Measurements from ENCODE around the gene EPN2.

EPN2 gene

GRCh38 chr17:19341211-19341631 is 104.1 kb downstream of the EPN2 start:
- Histone ChIP-seq H3K79me2 (no peaks in the 10 kb centered on the region), H3K4me1 (peaks cover 14% of the 10 kb centered on the region), H3K9me3 (ENCODE audit: control insufficient read depth, low read length) (no peaks in the 10 kb centered on the region), H3K36me3 (ENCODE audit: control insufficient read depth, insufficient read depth, low read length) (no peaks in the 10 kb centered on the region), H3K4me3 (ENCODE audit: low read depth, low read length) (no peak overlapping the region), H3K27ac (no peak overlapping the region), H3K4me2 (ENCODE audit: low read length) (no peak overlapping the region), H3K27me3 (ENCODE audit: control insufficient read depth, insufficient read depth, low read length) (no peaks in the 10 kb centered on the region), H3K9ac (no peak overlapping the region), H2AFZ (no peak overlapping the region)
- no peak for TF ChIP-seq CTCF (IDR thresholded peaks at IDR 0.05)

GRCh38 chr17:19341641-19342610 is 104.8 kb downstream of the EPN2 start:
- H3K4me2 ChIP-seq (ENCODE audit: low read length), result no peak overlapping the region
- H2AFZ ChIP-seq, result no peak overlapping the region
- H3K27me3 ChIP-seq (ENCODE audit: control insufficient read depth, insufficient read depth, low read length), result no peaks in the 10 kb centered on the region
- no peak overlapping the region for H3K27ac ChIP-seq
- no peak overlapping the region for H3K9ac ChIP-seq
- no peaks in the 10 kb centered on the region for H3K36me3 ChIP-seq (ENCODE audit: control insufficient read depth, insufficient read depth, low read length)
- H3K9me3 ChIP-seq (ENCODE audit: control insufficient read depth, low read length), result no peaks in the 10 kb centered on the region
- H3K4me3 ChIP-seq (ENCODE audit: low read depth, low read length), result no peak overlapping the region
- H3K4me1 ChIP-seq, result peaks cover 14% of the 10 kb centered on the region
- no peaks in the 10 kb centered on the region for H3K79me2 ChIP-seq
- no peak for TF ChIP-seq CTCF (IDR thresholded peaks at IDR 0.05)

GRCh38 chr17:19342611-19343255 is 105.6 kb downstream of the EPN2 start:
- Histone ChIP-seq H3K27me3 (ENCODE audit: control insufficient read depth, insufficient read depth, low read length) (no peaks in the 10 kb centered on the region), H3K36me3 (ENCODE audit: control insufficient read depth, insufficient read depth, low read length) (no peaks in the 10 kb centered on the region), H3K4me2 (ENCODE audit: low read length) (no peak overlapping the region), H3K9me3 (ENCODE audit: control insufficient read depth, low read length) (no peaks in the 10 kb centered on the region), H3K4me3 (ENCODE audit: low read depth, low read length) (no peak overlapping the region), H3K79me2 (no peaks in the 10 kb centered on the region), H3K9ac (no peak overlapping the region), H2AFZ (no peak overlapping the region), H3K4me1 (peaks cover 11% of the 10 kb centered on the region), H3K27ac (no peak overlapping the region)
- no peak for TF ChIP-seq CTCF (IDR thresholded peaks at IDR 0.05)

GRCh38 chr17:19343256-19343630 is 106.1 kb downstream of the EPN2 start:
- no peaks in the 10 kb centered on the region for H3K79me2 ChIP-seq
- no peaks in the 10 kb centered on the region for H3K27me3 ChIP-seq (ENCODE audit: control insufficient read depth, insufficient read depth, low read length)
- no peak overlapping the region for H3K9ac ChIP-seq
- no peak overlapping the region for H3K4me2 ChIP-seq (ENCODE audit: low read length)
- H3K4me1 ChIP-seq, result peaks cover 6% of the 10 kb centered on the region
- H3K9me3 ChIP-seq (ENCODE audit: control insufficient read depth, low read length), result no peaks in the 10 kb centered on the region
- no peak for TF ChIP-seq CTCF (IDR thresholded peaks at IDR 0.05)
- no peak overlapping the region for H3K27ac ChIP-seq
- H3K4me3 ChIP-seq (ENCODE audit: low read depth, low read length), result no peak overlapping the region
- no peaks in the 10 kb centered on the region for H3K36me3 ChIP-seq (ENCODE audit: control insufficient read depth, insufficient read depth, low read length)
- H2AFZ ChIP-seq, result no peak overlapping the region

Measured in parathyroid adenoma (tissue), 2 donors.